ENCODE data around the gene MSI1. TPM values are rescaled to one million over a fixed set of nuclear protein-coding genes. Genes with fewer than 3 reads are reported as not detected.

The MSI1 gene
- polyA plus RNA-seq, 2 of the 4 experiments (the other 2 are of a cell fraction): 0.72 to 1.9 TPM

DNA sequence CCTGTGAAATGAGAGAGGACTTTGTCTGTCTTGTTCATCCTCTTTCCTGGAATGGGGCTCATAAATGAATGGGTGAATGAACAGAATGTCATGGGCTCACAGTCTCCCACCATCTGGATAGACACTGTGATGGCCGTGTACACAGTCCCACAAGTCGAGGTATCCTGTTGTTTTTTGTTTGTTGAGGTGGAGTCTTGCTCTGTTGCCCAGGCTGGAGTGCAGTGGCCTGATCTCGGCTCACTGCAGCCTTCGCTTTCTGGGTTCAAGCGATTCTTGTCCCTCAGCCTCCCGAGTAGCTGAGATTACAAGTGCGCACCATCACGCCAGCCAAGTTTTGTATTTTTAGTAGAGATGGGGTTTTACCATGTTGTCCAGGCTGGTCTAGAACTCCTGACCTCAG lies 25.3 kb downstream of the MSI1 start (continued):
- TF ChIP-seq REST (IDR thresholded peaks at IDR 0.05) (no peak), CEBPB (IDR thresholded peaks at IDR 0.05) (no peak)

DNA sequence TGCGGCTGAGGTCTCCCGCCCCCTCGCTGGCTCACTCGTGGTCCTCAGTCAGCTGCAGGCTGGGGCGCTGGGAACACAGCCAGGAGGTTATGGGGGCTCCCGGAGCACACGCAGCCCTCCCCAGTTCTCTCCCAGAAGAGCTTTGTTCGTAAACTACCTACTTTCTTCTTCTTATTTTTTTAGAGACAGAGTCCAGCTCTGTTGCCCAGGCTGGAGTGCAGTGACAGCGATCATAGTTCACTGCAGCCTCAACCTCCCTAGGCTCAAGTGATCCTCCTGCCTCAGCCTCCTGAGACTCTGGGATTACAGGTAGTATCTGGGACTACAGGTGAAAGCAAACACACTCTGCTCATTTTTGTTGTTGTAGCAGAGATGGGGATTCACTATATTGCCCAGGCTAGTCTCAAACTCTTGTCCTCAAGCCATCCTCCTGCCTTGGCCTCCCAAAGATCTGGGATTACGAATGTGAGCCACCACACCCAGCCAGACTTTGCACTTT lies 25.9 kb downstream of the MSI1 start:
- ChIA-PET POLR2A (no interaction called here), CTCF (interaction anchor here (0.6 to 1.6 kb wide), 4 partner anchors 13 to 212 kb away, joined by 3 to 7 read pairs (median 3); no protein-coding TSS in a partner anchor)
- 93% methylated on average over 10 of the region's 10 CpGs for WGBS (ENCODE audit: missing lambda C conversion rate)
- no peak for DNase-seq (ENCODE audit: low read depth in 1 of 2, low spot score in 1 of 2)
- Histone ChIP-seq H3K4me1 (no peaks in the 10 kb centered on the region), H3K4me2 (no peak overlapping the region), H3K9me3 (peaks cover 3% of the 10 kb centered on the region; the same call in 2 of the 3 replicates), H3K27ac (no peak overlapping the region), H3K4me3 (no peak overlapping the region)
- TF ChIP-seq REST (IDR thresholded peaks at IDR 0.05) (no peak), ATOH8 (CRISPR knock-in tag; IDR thresholded peaks at IDR 0.05; ENCODE audit: low read depth) (no peak), CBX2 (IDR thresholded peaks at IDR 0.05; ENCODE audit: borderline replicate concordance, low read depth) (no peak), CBX8 (IDR thresholded peaks at IDR 0.05) (no peak), EP300 (IDR thresholded peaks at IDR 0.05) (no peak), KDM1A (IDR thresholded peaks at IDR 0.05; ENCODE audit: low read depth) (no peak), MYC (IDR thresholded peaks at IDR 0.05; ENCODE audit: borderline replicate concordance, low read length) (no peak), SMC3 (IDR thresholded peaks at IDR 0.05) (no peak), MAFK (IDR thresholded peaks at IDR 0.05; ENCODE audit: partially characterized antibody) (no peak), HOXB5 (CRISPR knock-in tag; IDR thresholded peaks at IDR 0.05) (no peak), HOXB13 (CRISPR knock-in tag; IDR thresholded peaks at IDR 0.05; ENCODE audit: low read depth) (no peak)
- TF ChIP-seq, protein P1, sequence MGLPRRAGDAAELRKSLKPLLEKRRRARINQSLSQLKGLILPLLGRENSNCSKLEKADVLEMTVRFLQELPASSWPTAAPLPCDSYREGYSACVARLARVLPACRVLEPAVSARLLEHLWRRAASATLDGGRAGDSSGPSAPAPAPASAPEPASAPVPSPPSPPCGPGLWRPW (IDR thresholded peaks at IDR 0.05): no peak
- FAIRE-seq: no peak
- ATAC-seq: no peak

DNA sequence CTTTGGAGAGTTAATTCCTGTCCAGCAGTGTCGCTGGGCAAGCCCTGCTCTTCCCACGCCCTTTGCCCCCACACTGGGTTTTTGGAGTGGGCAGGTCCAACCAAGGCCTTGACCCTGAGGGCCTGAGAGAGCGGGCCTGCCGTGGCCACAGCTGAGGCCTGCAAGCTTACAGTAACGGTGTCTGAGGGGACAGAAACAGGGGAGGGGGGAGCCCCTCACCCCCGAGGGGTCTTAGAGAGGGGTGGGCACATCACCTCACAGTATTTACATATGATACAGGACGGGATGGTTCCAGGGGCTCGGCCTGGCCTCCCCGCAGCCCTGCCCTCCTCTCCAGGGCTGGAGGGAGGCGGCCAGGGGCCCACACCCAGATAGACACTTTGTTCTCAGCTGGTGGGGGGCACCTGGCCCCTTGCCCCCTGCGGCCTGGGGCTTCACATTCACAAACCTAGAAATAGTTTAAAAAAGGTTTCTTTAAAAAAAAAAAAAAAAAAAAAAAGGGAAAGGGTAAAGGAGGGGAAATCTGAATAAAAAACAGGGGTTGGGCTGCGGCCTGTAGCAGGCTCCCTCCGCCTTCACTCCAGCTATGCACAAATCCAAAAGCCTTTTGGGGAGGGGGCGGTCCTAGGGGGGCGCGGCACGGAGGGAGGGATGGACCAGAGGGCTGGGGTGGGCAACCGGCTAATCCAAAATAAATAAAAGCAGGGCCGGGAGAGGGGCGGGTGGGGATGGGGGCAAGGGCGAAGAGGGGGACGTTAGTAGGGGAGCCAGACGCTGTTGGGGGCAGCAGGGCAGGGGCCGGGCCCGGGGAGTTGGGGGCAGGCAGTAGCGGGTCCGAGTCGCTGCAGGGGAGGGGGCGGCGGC lies 26.6 kb downstream of the MSI1 start:
- no peak for FAIRE-seq
- CTCF ChIA-PET: interaction anchor here (0.6 to 1.6 kb wide), 6 partner anchors 13 to 212 kb away, joined by 3 to 7 read pairs (median 3); no protein-coding TSS in a partner anchor
- TF ChIP-seq ATOH8 (CRISPR knock-in tag; IDR thresholded peaks at IDR 0.05; ENCODE audit: low read depth) (no peak), NPAS2 (CRISPR knock-in tag; IDR thresholded peaks at IDR 0.05; ENCODE audit: borderline replicate concordance) (no peak), RCOR1 (IDR thresholded peaks at IDR 0.05; ENCODE audit: low read depth, low read length) (no peak), FOSL2 (IDR thresholded peaks at IDR 0.05) (no peak), FOSL2 (CRISPR knock-in tag; IDR thresholded peaks at IDR 0.05) (no peak), ESRRA (IDR thresholded peaks at IDR 0.05; ENCODE audit: borderline replicate concordance, low read length) (no peak), JUN (IDR thresholded peaks at IDR 0.05) (no peak), RARB (CRISPR knock-in tag; IDR thresholded peaks at IDR 0.05) (no peak), MAFK (IDR thresholded peaks at IDR 0.05; ENCODE audit: partially characterized antibody) (no peak), HEYL (CRISPR knock-in tag; IDR thresholded peaks at IDR 0.05) (no peak), CHD2 (IDR thresholded peaks at IDR 0.05; ENCODE audit: low read length, partially characterized antibody) (no peak), ZNF302 (CRISPR knock-in tag; IDR thresholded peaks at IDR 0.05) (no peak), FOXS1 (CRISPR knock-in tag; IDR thresholded peaks at IDR 0.05) (no peak), EP300 (IDR thresholded peaks at IDR 0.05) (no peak)
- TF ChIP-seq, protein P1 (IDR thresholded peaks at IDR 0.05): no peak

More for the DNA sequence above, 26.6 kb downstream of the MSI1 start:
- WGBS (ENCODE audit: missing lambda C conversion rate): 82% methylated on average over 24 of the region's 30 CpGs
- Histone ChIP-seq H3K4me1 (no peaks in the 10 kb centered on the region), H3K4me3 (no peak overlapping the region), H3K9me3 (peaks cover 9% of the 10 kb centered on the region), H3K27ac (no peak overlapping the region), H3K4me2 (no peak overlapping the region)
- DNase-seq (ENCODE audit: low read depth in 1 of 2, low spot score in 1 of 2): no peak
- POLR2A ChIA-PET: no interaction called here
- ATAC-seq: no peak

Measured in A549 (cell line).